AG04450 (cell line): ENCODE results near the gene MYG1. TPM values are rescaled to one million over a fixed set of nuclear protein-coding genes. Genes with fewer than 3 reads are reported as not detected.

Source experiments
- CTCF ChIA-PET: fragments of 300-600, 350-600 bp; formaldehyde crosslinking; extraction: SDS; loops from one replicate; lab custom pipeline; 2022; ENCODE audit warnings: antibody characterized with exemption, inconsistent platforms; lab: Charles Lee
- POLR2A ChIA-PET: fragments of 350-600 bp; formaldehyde crosslinking; extraction: SDS; loops from one replicate; lab custom pipeline; 2021; ENCODE audit warnings: antibody characterized with exemption, inconsistent platforms; lab: Yijun Ruan, JAX
- DNase-seq: peaks from one replicate; pipeline ENCODE4 v3.0.0-alpha.2; 2011; ENCODE audit warnings: low read depth, low spot score
- H3K27ac ChIP-seq: one replicate; pipeline ENCODE4 v1.5.1; 2012; ENCODE audit warnings: low read depth, low read length, control low read depth
- H3K27me3 ChIP-seq: one replicate; pipeline ENCODE4 v1.6.0; 2012; ENCODE audit warnings: low read length; ENCODE audit not compliant: control insufficient read depth, insufficient read depth
- H3K4me3 ChIP-seq: 2 replicates; pipeline ENCODE4 v1.5.1; 2011; ENCODE audit warnings: mild to moderate bottlenecking, low read depth, low read length, control low read depth
- H3K9me3 ChIP-seq: 2 replicates; pipeline ENCODE4 v1.5.1; 2012; ENCODE audit warnings: low read length; ENCODE audit not compliant: control insufficient read depth, insufficient read depth
- polyA plus RNA-seq: library from polyadenylated mRNA; depleted of rRNA; stranded (reverse); fragments of >200 nt; gene quantifications from 2 replicates; pipeline ENCODE4 v1.2.3, GENCODE V29; 2011
- TF ChIP-seq, protein P1 (sequence below): IDR thresholded peaks from 2 replicates; pipeline ENCODE4 v1.5.1; 2011; ENCODE audit warnings: low read depth, low read length, control low read depth, inconsistent platforms

Gene MYG1
- polyA plus RNA-seq, 1 experiment, result 47.8 TPM

DNA sequence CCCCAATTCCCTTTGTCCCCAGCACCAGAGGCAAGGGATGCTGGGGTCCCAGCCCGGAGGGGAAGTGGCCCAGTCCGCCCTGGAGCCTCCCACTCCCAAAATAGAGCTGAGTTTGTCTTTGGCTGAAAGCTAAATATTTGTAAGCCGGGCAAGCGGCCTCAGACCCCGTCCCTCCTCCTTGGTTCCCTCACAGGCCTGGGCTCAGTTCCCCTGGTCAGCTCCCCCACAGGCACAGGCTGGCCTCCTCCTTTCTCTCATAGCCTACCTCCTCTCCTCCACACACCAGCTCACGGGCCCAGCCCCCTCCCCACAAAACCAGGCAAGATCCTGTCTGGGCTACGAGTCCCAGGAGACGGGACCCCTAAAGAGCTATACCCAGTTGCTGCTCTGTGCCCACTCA, 35.3 kb downstream of the MYG1 start:
- Histone ChIP-seq H3K4me3 (no peak overlapping the region), H3K27ac (no peak overlapping the region), H3K9me3 (no peaks in the 10 kb centered on the region), H3K27me3 (peaks cover 65% of the 10 kb centered on the region)
- DNase-seq, result no peak
- TF ChIP-seq, protein P1, sequence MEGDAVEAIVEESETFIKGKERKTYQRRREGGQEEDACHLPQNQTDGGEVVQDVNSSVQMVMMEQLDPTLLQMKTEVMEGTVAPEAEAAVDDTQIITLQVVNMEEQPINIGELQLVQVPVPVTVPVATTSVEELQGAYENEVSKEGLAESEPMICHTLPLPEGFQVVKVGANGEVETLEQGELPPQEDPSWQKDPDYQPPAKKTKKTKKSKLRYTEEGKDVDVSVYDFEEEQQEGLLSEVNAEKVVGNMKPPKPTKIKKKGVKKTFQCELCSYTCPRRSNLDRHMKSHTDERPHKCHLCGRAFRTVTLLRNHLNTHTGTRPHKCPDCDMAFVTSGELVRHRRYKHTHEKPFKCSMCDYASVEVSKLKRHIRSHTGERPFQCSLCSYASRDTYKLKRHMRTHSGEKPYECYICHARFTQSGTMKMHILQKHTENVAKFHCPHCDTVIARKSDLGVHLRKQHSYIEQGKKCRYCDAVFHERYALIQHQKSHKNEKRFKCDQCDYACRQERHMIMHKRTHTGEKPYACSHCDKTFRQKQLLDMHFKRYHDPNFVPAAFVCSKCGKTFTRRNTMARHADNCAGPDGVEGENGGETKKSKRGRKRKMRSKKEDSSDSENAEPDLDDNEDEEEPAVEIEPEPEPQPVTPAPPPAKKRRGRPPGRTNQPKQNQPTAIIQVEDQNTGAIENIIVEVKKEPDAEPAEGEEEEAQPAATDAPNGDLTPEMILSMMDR, result no peak
- ChIA-PET CTCF (interaction anchor here (1.4 to 2.4 kb wide), 3 partner anchors 10 to 173 kb away, joined by 4 to 14 read pairs (median 9); partner anchors contain the start of genes AAAS and NPFF), POLR2A (interaction anchor here (0.7 to 1.3 kb wide), 2 partner anchors 11 to 13 kb away, joined by 3 read pairs; partner anchors contain the start of gene AAAS)

DNA sequence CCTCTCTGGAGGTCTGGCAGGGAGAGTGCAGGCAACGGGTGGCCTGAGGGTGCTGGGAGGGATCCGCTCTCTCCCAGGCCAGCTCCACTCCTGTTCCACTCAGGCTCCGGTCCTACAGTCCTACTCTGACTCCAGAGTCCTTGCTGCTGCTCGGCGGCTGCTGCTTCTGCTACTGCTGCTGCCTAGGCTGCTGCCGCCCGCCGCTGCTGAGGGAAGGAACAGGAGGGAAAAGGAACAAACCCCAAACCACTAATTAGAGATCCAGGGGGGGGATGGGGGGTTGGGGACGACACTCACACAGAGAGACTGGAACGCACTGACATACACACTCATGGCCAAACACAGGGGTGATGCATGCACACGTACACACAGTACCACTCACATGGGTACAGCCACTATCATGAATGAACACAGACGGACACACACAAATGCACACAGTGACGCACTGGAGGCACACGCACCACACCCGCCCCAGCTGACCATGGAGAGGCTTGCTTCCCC, 36.7 kb downstream of the MYG1 start, which contains the start of gene SP7:
SP7 (minus strand) TSS at position 174 of the 501 bp plus-strand sequence. CDS start 708 bp downstream, outside the sequence.
- TF ChIP-seq, protein P1, result no peak
- DNase-seq, result no peak
- H3K27me3 ChIP-seq, result peaks cover 66% of the 10 kb centered on the region

DNA sequence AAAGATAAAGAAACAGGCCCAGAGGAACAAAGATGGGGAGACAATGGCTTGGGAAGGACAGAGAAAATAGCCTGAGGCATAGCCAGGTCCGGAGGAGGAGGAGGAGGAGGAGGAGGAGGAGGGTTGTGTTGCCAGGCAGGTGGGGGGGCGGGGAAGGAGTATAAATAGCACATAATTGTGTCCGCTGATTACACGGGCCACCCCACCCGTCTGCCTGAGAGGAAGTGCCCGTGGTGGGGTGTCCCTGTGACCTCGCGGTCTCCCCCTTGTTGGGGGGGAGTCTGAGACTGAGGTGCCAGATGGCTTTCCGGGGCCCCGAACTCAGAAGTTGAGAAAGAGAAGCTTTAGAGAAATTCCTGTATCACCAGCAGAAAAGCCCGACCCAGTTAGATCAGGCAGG, 38.5 kb downstream of the MYG1 start:
- CTCF ChIA-PET, result interaction anchor here (1.4 kb wide), 2 partner anchors 10 to 17 kb away, joined by 4 to 5 read pairs; partner anchors contain the start of gene AAAS
- POLR2A ChIA-PET, result no interaction called here
- peaks cover 54% of the 10 kb centered on the region for H3K27me3 ChIP-seq
- H3K27ac ChIP-seq, result no peak overlapping the region
- no peaks in the 10 kb centered on the region for H3K9me3 ChIP-seq
- TF ChIP-seq, protein P1, result no peak
- no peak for DNase-seq
- no peak overlapping the region for H3K4me3 ChIP-seq

More for the DNA sequence above, 36.7 kb downstream of the MYG1 start, which contains the start of gene SP7:
- H3K27ac ChIP-seq, result no peak within 1 kb of the TSS
- CTCF ChIA-PET, result interaction anchor here (0.8 to 2.4 kb wide), 4 partner anchors 9 to 16 kb away, joined by 3 to 14 read pairs (median 8); partner anchors contain the start of gene AAAS
- POLR2A ChIA-PET, result interaction anchor here (0.6 to 0.8 kb wide), 2 partner anchors 8 to 10 kb away, joined by 3 read pairs; no protein-coding TSS in a partner anchor
- no peak within 1 kb of the TSS for H3K4me3 ChIP-seq
- no peaks in the 10 kb centered on the region for H3K9me3 ChIP-seq

DNA sequence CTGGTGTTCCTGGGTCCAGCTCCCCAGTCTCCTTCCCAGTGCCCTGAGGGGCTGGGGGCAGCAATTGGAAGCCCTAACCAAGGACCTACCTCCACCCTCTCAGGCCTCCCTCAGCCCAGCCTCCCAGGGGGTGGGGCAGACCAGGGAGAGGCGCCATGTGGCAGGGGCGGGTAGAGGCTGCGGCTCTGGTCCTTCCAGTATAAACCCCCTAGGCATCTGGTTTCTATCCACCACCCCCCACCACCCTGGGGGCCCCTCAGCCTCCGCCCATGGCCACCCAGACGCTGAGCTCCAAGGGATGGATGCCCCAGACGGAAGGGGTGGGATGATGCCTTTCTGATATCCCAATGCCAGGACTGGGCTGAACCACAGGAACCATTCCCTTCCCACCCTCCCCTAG, 39.4 kb downstream of the MYG1 start:
- POLR2A ChIA-PET, result no interaction called here
- DNase-seq, result no peak

More for the DNA sequence above, 39.4 kb downstream of the MYG1 start:
- H3K27me3 ChIP-seq, result peaks cover 47% of the 10 kb centered on the region
- H3K4me3 ChIP-seq, result no peak overlapping the region
- H3K27ac ChIP-seq, result no peak overlapping the region
- CTCF ChIA-PET, result interaction anchor here (0.6 to 1.4 kb wide), 4 partner anchors 11 to 84 kb away, joined by 4 to 5 read pairs (median 4); partner anchors contain the start of gene AAAS
- TF ChIP-seq, protein P1, result no peak
- no peaks in the 10 kb centered on the region for H3K9me3 ChIP-seq
